Endothelial cell of umbilical vein (primary cell): ENCODE measurements around the gene NADK. TPM values are rescaled to one million over a fixed set of nuclear protein-coding genes. Genes with fewer than 3 reads are reported as not detected.

Source experiments
- BruUV-seq: library from RNA; stranded (reverse); fragments of 400-500 nt; replicated peaks from 2 replicates; lab custom pipeline; 2021; lab: Mats Ljungman, UMichigan
- CTCF ChIA-PET: fragments of 300-600, 350-600 bp; sonication (Branson Sonifier 250); formaldehyde crosslinking; loops from one replicate; lab custom pipeline; 2021; ENCODE audit warnings: antibody characterized with exemption, inconsistent platforms; lab: Charles Lee
- POLR2A ChIA-PET: fragments of 300-600, 350-600 bp; sonication (Branson Sonifier 250); formaldehyde crosslinking; loops from one replicate; lab custom pipeline; 2021; ENCODE audit warnings: antibody characterized with exemption, inconsistent platforms; lab: Charles Lee
- DNase-seq: peaks from one replicate; pipeline ENCODE4 v3.0.0-alpha.2; 2011; ENCODE audit warnings: low read depth, low spot score
- FAIRE-seq: peaks from 2 replicates; lab custom pipeline; 2011; peaks lifted over from hg19 to GRCh38; lab: Jason Lieb, UNC
- H2AFZ ChIP-seq: 2 replicates; pipeline ENCODE4 v1.6.0; 2012; ENCODE audit warnings: low read depth, low read length, control low read depth, inconsistent platforms
- H3K27ac ChIP-seq: 2 replicates; pipeline ENCODE4 v1.5.1; 2011; ENCODE audit warnings: low read depth, mild to moderate bottlenecking, control low read depth, low read length, moderate library complexity; ENCODE audit not compliant: insufficient read depth
- H3K27me3 ChIP-seq, 2 experiments: 2 replicates each; pipeline versions ENCODE4 v1.6.0 to v1.6.1; 2011; ENCODE audit warnings: low read length in 2 of 2, mixed read lengths in 1 of 2; ENCODE audit not compliant: control insufficient read depth in 2 of 2, insufficient read depth in 2 of 2
- H3K36me3 ChIP-seq, 2 experiments: 2 replicates in 1 of 2; 3 replicates in 1 of 2; pipeline ENCODE4 v1.5.1; 2011; ENCODE audit warnings: low read length in 2 of 2, mild to moderate bottlenecking in 1 of 2, moderate library complexity in 1 of 2; ENCODE audit not compliant: control insufficient read depth in 2 of 2, insufficient read depth in 2 of 2; ENCODE audit errors: extremely low read depth in 1 of 2
- H3K4me1 ChIP-seq: 3 replicates; pipeline ENCODE4 v1.5.1; 2011; ENCODE audit warnings: mild to moderate bottlenecking, low read length; ENCODE audit not compliant: control insufficient read depth, insufficient read depth; ENCODE audit errors: extremely low read depth
- H3K4me2 ChIP-seq: 2 replicates; pipeline ENCODE4 v1.6.1; 2011; ENCODE audit warnings: low read length, control low read depth, mixed read lengths; ENCODE audit not compliant: insufficient read depth
- H3K4me3 ChIP-seq, 3 experiments: fragments of 200-600 bp in 1 of 3; sonication (generic), shearing (Covaris generic) in 1 of 3; replicated peaks in 1 of 3; 2 replicates each; pipeline ENCODE4 v1.5.1; 2011 to 2016; ENCODE audit warnings: control low read depth in 3 of 3, low read length in 3 of 3, mild to moderate bottlenecking in 2 of 3, inconsistent platforms in 1 of 3, low read depth in 1 of 3, moderate library complexity in 1 of 3; ENCODE audit not compliant: insufficient read depth in 1 of 3
- H3K79me2 ChIP-seq: 2 replicates; pipeline ENCODE4 v1.6.0; 2012; ENCODE audit warnings: low read length, inconsistent platforms; ENCODE audit not compliant: control insufficient read depth, insufficient read depth
- H3K9ac ChIP-seq: replicated peaks from 2 replicates; pipeline ENCODE3; 2011; ENCODE audit warnings: low read length, control low read depth; ENCODE audit not compliant: insufficient read depth; ENCODE audit errors: extremely low read depth
- H3K9me1 ChIP-seq: replicated peaks from 3 replicates; pipeline ENCODE4 v1.6.0; 2011; ENCODE audit warnings: mild to moderate bottlenecking, low read length; ENCODE audit not compliant: control insufficient read depth, insufficient read depth; ENCODE audit errors: extremely low read depth
- H3K9me3 ChIP-seq: replicated peaks from 2 replicates; pipeline ENCODE4 v1.5.1; 2012; ENCODE audit warnings: low read length, inconsistent platforms; ENCODE audit not compliant: control insufficient read depth, insufficient read depth
- H4K20me1 ChIP-seq: replicated peaks from 2 replicates; pipeline ENCODE3; 2011; ENCODE audit warnings: mild to moderate bottlenecking, low read length; ENCODE audit not compliant: control insufficient read depth, insufficient read depth; ENCODE audit errors: extremely low read depth
- EZH2 ChIP-seq: IDR thresholded peaks from 2 replicates; pipeline ENCODE4 v1.6.1; 2012; ENCODE audit warnings: borderline replicate concordance, low read depth, mild to moderate bottlenecking, moderate library complexity, low read length, inconsistent platforms; ENCODE audit not compliant: severe bottlenecking
- FOS ChIP-seq: IDR thresholded peaks from 2 replicates; pipeline ENCODE4 v1.6.1; 2011; ENCODE audit warnings: mild to moderate bottlenecking, low read length, moderate library complexity, borderline replicate concordance; ENCODE audit not compliant: insufficient read depth
- GATA2 ChIP-seq: IDR thresholded peaks from 2 replicates; pipeline ENCODE4 v1.7.0; 2011; ENCODE audit warnings: low read depth, mild to moderate bottlenecking, moderate library complexity, mixed read lengths, low read length; ENCODE audit not compliant: insufficient read length, insufficient read depth
- JUN ChIP-seq: IDR thresholded peaks from 2 replicates; pipeline ENCODE4 v1.6.1; 2011; ENCODE audit warnings: borderline replicate concordance, low read depth; ENCODE audit not compliant: insufficient read length, insufficient read depth
- MYC ChIP-seq: IDR thresholded peaks from one replicate; pipeline ENCODE4 v1.6.1; 2011; ENCODE audit warnings: mild to moderate bottlenecking, low read depth, low read length
- POLR2A ChIP-seq: IDR thresholded peaks from 2 replicates; pipeline ENCODE4 v1.6.1; 2012; ENCODE audit warnings: low read depth, mild to moderate bottlenecking, control low read depth, low read length
- POLR2AphosphoS5 ChIP-seq: IDR thresholded peaks from 2 replicates; pipeline ENCODE4 v1.6.1; 2012; ENCODE audit warnings: low read depth, mild to moderate bottlenecking, control low read depth, low read length, moderate library complexity; ENCODE audit not compliant: insufficient read depth
- dilution Hi-C: fragments of 300-500 bp; cut with MboI; formaldehyde crosslinking; loops from one replicate; pipeline ENCODE4 v1.15.0; 2019; ENCODE audit warnings: low sequenced_read_pairs; ENCODE audit not compliant: extremely low pct_ligation_motif_present
- intact Hi-C: fragments of 100-400 bp; cut with micrococcal nuclease; formaldehyde crosslinking; loops from one replicate; pipeline ENCODE4 v1.10.0; 2022
- polyA plus RNA-seq, 4 experiments: library from polyadenylated mRNA; depleted of rRNA in 3 of 4; stranded (reverse) in 3 of 4; unstranded in 1 of 4; fragments of >200 nt; gene quantifications; 2 replicates each; pipeline versions ENCODE4 v1.2.1 to v1.2.3, GENCODE V29; 2011 to 2012; ENCODE audit warnings: missing spikeins in 1 of 4
- total RNA-seq: library from RNA; stranded (reverse); gene quantifications from 2 replicates; pipeline ENCODE4 v1.2.3, GENCODE V29; 2021
- TF ChIP-seq, protein P1 (sequence below), 2 donors: IDR thresholded peaks; 1 replicate in 1 of 2; 2 replicates in 1 of 2; pipeline ENCODE4 v1.5.1; 2011; ENCODE audit warnings: low read length in 2 of 2, mild to moderate bottlenecking in 2 of 2, moderate library complexity in 2 of 2, control low read depth in 1 of 2, inconsistent platforms in 1 of 2, low read depth in 1 of 2; ENCODE audit not compliant: insufficient read depth in 1 of 2; ENCODE audit errors: extremely low read depth in 1 of 2
- TF ChIP-seq, protein P2 (sequence below): IDR thresholded peaks from 2 replicates; pipeline ENCODE4 v1.6.1; 2011; ENCODE audit not compliant: insufficient read depth, insufficient read length

The NADK gene
- total and polyA plus RNA-seq, 2 donors (not counting 3 experiments of a cell fraction or from before 2014, with no cell fraction given): 68.5 to 88.8 TPM

DNA sequence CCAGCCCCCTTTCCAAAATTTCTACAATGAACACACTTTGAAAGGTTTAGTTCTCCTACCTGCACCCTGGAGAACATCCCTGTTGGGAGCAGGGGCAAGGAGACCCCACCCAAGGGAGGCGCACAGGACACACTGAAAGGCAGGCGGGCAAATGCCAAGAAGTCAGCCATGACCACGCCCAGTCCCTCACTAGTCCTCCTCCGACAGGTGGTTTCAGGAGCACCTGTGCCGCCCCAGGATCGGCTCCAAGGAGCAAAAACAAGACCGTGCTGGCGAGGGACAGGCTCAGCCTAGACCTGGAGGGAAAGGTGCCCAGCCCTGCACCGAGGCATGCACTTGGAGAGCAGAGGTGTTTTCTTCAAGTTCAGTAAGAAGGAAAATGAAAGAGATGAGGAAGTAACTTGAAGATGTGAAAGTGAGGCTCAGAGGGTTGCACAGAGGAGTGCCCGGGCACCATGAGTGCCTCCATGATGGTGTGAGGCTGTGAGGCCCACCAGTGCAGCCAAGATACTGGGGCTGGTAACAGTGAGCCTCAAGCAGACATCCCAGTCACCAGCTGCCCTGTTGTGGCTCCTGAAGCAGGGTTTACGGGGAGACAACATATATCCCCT is 19.6 kb upstream of the NADK start:
- Histone ChIP-seq H3K27me3 (no peaks in the 10 kb centered on the region), H3K4me1 (no peaks in the 10 kb centered on the region), H3K4me2 (no peak overlapping the region), H3K79me2 (peaks cover 72% of the 10 kb centered on the region), H3K9ac (no peak overlapping the region), H3K4me3 (no peak overlapping the region), H3K27ac (no peak overlapping the region), H4K20me1 (peaks cover 5% of the 10 kb centered on the region), H3K9me1 (no peaks in the 10 kb centered on the region), H3K9me3 (no peaks in the 10 kb centered on the region), H2AFZ (no peak overlapping the region), H3K36me3 (peaks cover 29 to 47% of the 10 kb centered on the region in 2 experiments)
- intact Hi-C loops (no loop called here), dilution Hi-C loops (no loop called here)
- no peak for DNase-seq
- TF ChIP-seq POLR2A (no peak), MYC (no peak), POLR2AphosphoS5 (no peak), FOS (no peak), EZH2 (no peak), JUN (no peak), GATA2 (no peak)
- TF ChIP-seq, protein P1, sequence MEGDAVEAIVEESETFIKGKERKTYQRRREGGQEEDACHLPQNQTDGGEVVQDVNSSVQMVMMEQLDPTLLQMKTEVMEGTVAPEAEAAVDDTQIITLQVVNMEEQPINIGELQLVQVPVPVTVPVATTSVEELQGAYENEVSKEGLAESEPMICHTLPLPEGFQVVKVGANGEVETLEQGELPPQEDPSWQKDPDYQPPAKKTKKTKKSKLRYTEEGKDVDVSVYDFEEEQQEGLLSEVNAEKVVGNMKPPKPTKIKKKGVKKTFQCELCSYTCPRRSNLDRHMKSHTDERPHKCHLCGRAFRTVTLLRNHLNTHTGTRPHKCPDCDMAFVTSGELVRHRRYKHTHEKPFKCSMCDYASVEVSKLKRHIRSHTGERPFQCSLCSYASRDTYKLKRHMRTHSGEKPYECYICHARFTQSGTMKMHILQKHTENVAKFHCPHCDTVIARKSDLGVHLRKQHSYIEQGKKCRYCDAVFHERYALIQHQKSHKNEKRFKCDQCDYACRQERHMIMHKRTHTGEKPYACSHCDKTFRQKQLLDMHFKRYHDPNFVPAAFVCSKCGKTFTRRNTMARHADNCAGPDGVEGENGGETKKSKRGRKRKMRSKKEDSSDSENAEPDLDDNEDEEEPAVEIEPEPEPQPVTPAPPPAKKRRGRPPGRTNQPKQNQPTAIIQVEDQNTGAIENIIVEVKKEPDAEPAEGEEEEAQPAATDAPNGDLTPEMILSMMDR (IDR thresholded peaks at IDR 0.05; ENCODE audit: extremely low read depth in 1 of 2, insufficient read depth in 1 of 2, low read depth in 1 of 2, low read length in 2 of 2): no peak
- TF ChIP-seq, protein P2, sequence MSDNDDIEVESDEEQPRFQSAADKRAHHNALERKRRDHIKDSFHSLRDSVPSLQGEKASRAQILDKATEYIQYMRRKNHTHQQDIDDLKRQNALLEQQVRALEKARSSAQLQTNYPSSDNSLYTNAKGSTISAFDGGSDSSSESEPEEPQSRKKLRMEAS: no peak
- BruUV-seq: no TSS peak
- ChIA-PET POLR2A (no interaction called here), CTCF (interaction anchor here (0.9 to 1.2 kb wide), 3 partner anchors 10 to 108 kb away, joined by 3 to 5 read pairs (median 4); no protein-coding TSS in a partner anchor)
- no peak for FAIRE-seq
